SU-DHL-6 (cell line): Measurements from ENCODE around the gene MYO1H.

Source experiments
- H2AFZ ChIP-seq: fragments of 200-600 bp; sonication (generic); 2 replicates; pipeline ENCODE4 v1.6.1; 2014; ENCODE audit warnings: low read depth, mild to moderate bottlenecking, moderate library complexity, mixed read lengths, antibody characterized with exemption, low read length; ENCODE audit not compliant: severe bottlenecking
- H3F3A ChIP-seq: fragments of 200-600 bp; shearing (Covaris generic); 2 replicates; pipeline ENCODE4 v1.6.0; 2016; ENCODE audit warnings: antibody characterized with exemption, mild to moderate bottlenecking; ENCODE audit not compliant: insufficient read depth
- H3K27ac ChIP-seq: fragments of 200-600 bp; sonication (generic); 2 replicates; pipeline ENCODE4 v1.5.1; 2016; ENCODE audit warnings: low read depth, mild to moderate bottlenecking, low read length, moderate library complexity, mixed read lengths
- H3K27me3 ChIP-seq: fragments of 200-600 bp; sonication (generic), shearing (Covaris generic); 2 replicates; pipeline ENCODE4 v1.6.0; 2014; ENCODE audit warnings: mild to moderate bottlenecking, low read length
- H3K36me3 ChIP-seq: fragments of 200-600 bp; sonication (generic); 2 replicates; pipeline ENCODE4 v1.6.1; 2014; ENCODE audit warnings: mild to moderate bottlenecking, low read length, mixed read lengths
- H3K4me2 ChIP-seq: fragments of 300-600, 200-600 bp; shearing (Covaris generic), sonication (generic); 2 replicates; pipeline ENCODE4 v1.6.0; 2014; ENCODE audit warnings: low read length, low read depth, mild to moderate bottlenecking; ENCODE audit not compliant: poor library complexity, severe bottlenecking
- H3K4me3 ChIP-seq: fragments of 200-600 bp; sonication (generic); 2 replicates; pipeline ENCODE4 v1.5.1; 2014; ENCODE audit warnings: antibody characterized with exemption, low read length, mild to moderate bottlenecking, mixed read lengths; ENCODE audit not compliant: insufficient read depth, poor library complexity, severe bottlenecking
- H3K79me2 ChIP-seq: fragments of 200-600 bp; sonication (generic); 2 replicates; pipeline ENCODE4 v1.6.1; 2014; ENCODE audit warnings: mild to moderate bottlenecking, low read length, moderate library complexity; ENCODE audit not compliant: insufficient read depth
- H3K9ac ChIP-seq: fragments of 200-600 bp; sonication (generic); 2 replicates; pipeline ENCODE4 v1.7.0; 2014; ENCODE audit warnings: mild to moderate bottlenecking, low read length
- H3K9me2 ChIP-seq: fragments of 200-600 bp; sonication (generic); replicated peaks from 2 replicates; pipeline ENCODE4 v1.6.1; 2014; ENCODE audit warnings: low read length; ENCODE audit not compliant: insufficient read depth
- H3K9me3 ChIP-seq: fragments of 200-600 bp; sonication (generic); 2 replicates; pipeline ENCODE4 v1.6.1; 2014; ENCODE audit warnings: low read length, mixed read lengths; ENCODE audit not compliant: insufficient read depth
- H4K20me1 ChIP-seq: fragments of 200-600 bp; sonication (generic); 2 replicates; pipeline ENCODE4 v1.6.1; 2014; ENCODE audit warnings: low read depth, mild to moderate bottlenecking, antibody characterized with exemption, low read length, moderate library complexity, mixed read lengths
- CTCF ChIP-seq: fragments of 200-600 bp; sonication (generic); IDR thresholded peaks from one replicate; pipeline ENCODE4 v1.5.1; 2017; ENCODE audit warnings: antibody characterized with exemption, mild to moderate bottlenecking, low read length, moderate library complexity; ENCODE audit not compliant: insufficient read depth, poor library complexity, severe bottlenecking
- EZH2phosphoT487 ChIP-seq: fragments of 200-600 bp; sonication (generic), shearing (Covaris generic); conservative IDR thresholded peaks from 2 replicates; pipeline ENCODE4 v1.6.1; 2018; ENCODE audit warnings: mild to moderate bottlenecking, antibody characterized with exemption, low read length, moderate library complexity, mixed read lengths

MYO1H gene, protein sequence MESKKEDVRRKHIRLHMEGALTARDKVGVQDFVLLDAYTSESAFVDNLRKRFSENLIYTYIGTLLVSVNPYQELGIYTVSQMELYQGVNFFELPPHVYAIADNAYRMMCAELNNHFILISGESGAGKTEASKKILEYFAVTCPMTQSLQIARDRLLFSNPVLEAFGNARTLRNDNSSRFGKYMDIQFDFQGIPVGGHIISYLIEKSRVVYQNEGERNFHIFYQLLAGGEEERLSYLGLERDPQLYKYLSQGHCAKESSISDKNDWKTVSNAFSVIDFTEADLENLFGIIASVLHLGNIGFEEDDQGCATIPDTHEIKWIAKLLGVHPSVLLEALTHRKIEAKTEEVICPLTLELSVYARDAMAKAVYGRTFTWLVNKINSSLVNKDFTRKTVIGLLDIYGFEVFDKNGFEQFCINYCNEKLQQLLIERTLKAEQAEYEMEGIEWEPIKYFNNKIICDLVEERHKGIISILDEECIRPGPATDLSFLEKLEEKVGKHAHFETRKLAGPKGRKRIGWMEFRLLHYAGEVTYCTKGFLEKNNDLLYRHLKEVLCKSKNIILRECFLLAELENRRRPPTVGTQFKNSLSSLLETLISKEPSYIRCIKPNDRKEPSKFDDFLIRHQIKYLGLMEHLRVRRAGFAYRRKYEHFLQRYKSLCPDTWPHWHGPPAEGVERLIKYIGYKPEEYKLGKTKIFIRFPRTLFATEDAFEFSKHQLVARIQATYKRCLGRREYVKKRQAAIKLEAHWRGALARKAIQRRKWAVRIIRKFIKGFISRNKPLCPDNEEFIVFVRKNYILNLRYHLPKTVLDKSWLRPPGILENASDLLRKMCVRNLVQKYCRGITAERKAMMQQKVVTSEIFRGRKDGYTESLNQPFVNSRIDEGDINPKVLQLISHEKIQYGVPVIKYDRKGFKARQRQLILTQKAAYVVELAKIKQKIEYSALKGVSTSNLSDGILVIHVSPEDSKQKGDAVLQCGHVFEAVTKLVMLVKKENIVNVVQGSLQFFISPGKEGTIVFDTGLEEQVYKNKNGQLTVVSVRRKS

DNA sequence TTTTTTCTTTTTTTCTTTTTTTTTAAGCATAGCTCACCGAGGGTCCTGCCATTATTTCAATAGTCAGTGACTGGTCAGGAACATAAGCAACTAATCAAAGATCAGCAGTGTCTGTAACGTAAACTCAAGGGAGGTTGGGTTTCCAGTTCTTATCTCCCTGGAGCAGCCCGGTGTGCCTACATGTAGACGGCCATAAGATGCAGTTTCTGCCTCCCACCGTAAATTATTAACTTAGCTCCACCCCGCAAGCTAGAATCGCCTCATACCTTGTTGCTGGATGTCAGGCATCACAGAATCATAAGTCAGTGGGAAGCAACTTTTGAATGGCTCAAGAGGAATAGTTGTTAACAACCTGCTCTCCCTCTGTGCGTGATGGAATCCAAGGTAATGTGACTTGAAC, at the start of gene MYO1H:
MYO1H (plus strand) TSS at position 312 of the 400 bp plus-strand sequence; CDS start at position 373, 61 bp downstream.
- H2AFZ ChIP-seq, result no peak within 1 kb of the TSS
- no peaks in the 10 kb centered on the region for H3K27me3 ChIP-seq
- TF ChIP-seq CTCF (no peak), EZH2phosphoT487 (no peak)
- no peaks in the 10 kb centered on the region for H3K9me3 ChIP-seq
- H3K79me2 ChIP-seq, result no peaks in the 10 kb centered on the region
- H3K9ac ChIP-seq, result no peak within 1 kb of the TSS
- H3K9me2 ChIP-seq, result no peaks in the 10 kb centered on the region
- H3F3A ChIP-seq, result no peaks in the 10 kb centered on the region
- no peak within 1 kb of the TSS for H3K4me3 ChIP-seq
- H4K20me1 ChIP-seq, result no peaks in the 10 kb centered on the region
- H3K4me2 ChIP-seq, result no peak within 1 kb of the TSS
- no peak within 1 kb of the TSS for H3K27ac ChIP-seq
- 0 out of 2 replicates have a peak, but pooled peaks cover 2% of the 10 kb centered on the region for H3K36me3 ChIP-seq

DNA sequence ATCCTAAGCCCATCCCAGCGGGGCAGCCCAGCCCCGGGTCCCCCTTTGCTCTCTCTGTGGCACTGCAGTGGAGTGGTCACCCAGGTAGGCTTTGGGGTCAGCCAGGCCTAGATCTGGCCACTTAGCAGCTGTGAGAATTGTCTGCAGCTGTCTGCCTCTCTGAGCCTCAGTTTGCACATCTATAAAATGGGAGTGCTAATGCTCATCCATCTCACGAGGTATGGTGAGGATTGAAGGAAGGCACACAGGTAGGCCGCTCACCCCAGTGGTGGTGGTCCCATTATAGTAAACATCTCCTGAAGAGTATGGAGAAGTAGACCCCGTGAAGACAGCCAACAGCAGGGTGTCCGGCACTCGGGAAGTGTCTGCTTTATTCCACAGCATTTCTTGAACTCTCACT, 47.9 kb upstream of the MYO1H start:
- TF ChIP-seq CTCF, result no peak
- Histone ChIP-seq H3K27ac (no peak overlapping the region), H3K36me3 (no peaks in the 10 kb centered on the region), H3K4me2 (no peak overlapping the region), H3K27me3 (no peaks in the 10 kb centered on the region), H3F3A (no peaks in the 10 kb centered on the region), H3K9ac (no peak overlapping the region), H2AFZ (no peak overlapping the region), H3K9me3 (no peaks in the 10 kb centered on the region), H3K9me2 (no peaks in the 10 kb centered on the region), H3K4me3 (no peak overlapping the region), H3K79me2 (no peaks in the 10 kb centered on the region), H4K20me1 (no peaks in the 10 kb centered on the region)

DNA sequence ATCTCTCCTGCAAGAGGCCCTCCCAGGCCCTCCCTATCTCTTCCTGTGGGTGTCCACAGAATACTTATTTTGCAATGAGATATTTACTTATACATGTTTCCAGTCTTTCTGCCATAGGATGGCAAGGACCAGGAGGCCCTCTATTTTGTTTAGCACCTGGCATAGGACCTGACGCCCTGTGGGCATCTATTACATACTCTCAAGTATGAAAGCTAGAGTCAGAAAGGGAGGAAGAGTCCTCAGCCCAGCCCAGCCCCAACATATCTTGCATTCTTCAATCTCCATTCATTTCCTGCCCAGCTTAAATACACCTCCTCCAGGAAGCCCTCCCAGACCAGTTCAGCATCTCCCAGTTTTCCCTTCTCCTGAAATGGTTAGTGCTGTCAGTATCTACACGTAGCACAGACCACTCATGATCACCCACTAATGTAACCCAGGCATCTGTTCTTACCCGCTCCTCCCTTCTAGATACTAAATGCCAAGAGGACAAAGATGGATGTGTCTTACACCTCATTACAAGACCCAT, 46.0 kb upstream of the MYO1H start:
- H2AFZ ChIP-seq, result no peak overlapping the region
- H3F3A ChIP-seq, result no peaks in the 10 kb centered on the region
- no peaks in the 10 kb centered on the region for H3K9me3 ChIP-seq
- no peak overlapping the region for H3K9ac ChIP-seq
- no peaks in the 10 kb centered on the region for H3K79me2 ChIP-seq
- H3K36me3 ChIP-seq, result no peaks in the 10 kb centered on the region
- no peak overlapping the region for H3K4me3 ChIP-seq
- H3K27me3 ChIP-seq, result no peaks in the 10 kb centered on the region
- TF ChIP-seq EZH2phosphoT487 (no peak), CTCF (no peak)
- H3K9me2 ChIP-seq, result no peaks in the 10 kb centered on the region
- no peak overlapping the region for H3K4me2 ChIP-seq
- no peaks in the 10 kb centered on the region for H4K20me1 ChIP-seq
- no peak overlapping the region for H3K27ac ChIP-seq
